Posterior cingulate gyrus (tissue), 11 donors: Measurements from ENCODE around the gene SEMA3E.
"Not testable (repeated sequence)": the region's sequence is repeated elsewhere in the genome, so short reads cannot be mapped to it uniquely, and the experiment has no call there.

ENCODE experiments used
- DNase-seq, 10 donors: peaks; one replicate each; pipeline versions ENCODE4 v3.0.0 to v3.0.0-alpha.2; 2020 to 2021; ENCODE audit warnings: mixed read lengths in 3 of 10
- intact Hi-C: fragments of 100-400 bp; cut with DNase I; formaldehyde crosslinking; loops from one replicate; pipeline ENCODE4 v1.15.1; 2023

The SEMA3E gene

DNA sequence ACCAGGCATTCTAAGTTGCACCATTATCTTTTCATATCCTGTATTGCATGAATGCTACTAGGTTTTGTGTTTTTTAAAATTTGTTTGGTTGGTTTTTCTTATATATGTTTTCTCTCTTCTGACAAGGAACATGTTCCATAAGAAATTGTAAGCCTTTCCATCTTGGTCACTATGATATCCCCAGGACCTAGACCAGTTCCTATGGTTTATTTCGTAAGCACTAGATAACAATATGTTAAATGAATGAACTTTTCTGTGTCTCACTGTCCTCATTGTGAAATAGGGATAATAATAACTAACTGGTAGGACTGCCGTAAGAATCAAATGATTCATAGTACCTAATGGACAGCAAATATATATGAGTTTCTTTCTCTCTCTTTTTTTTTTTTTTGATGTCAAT is 146.3 kb downstream of the SEMA3E start:
- intact Hi-C loops: no loop called here
- DNase-seq: no peak

GRCh38 chr7:83494683-83495082 is 154.3 kb downstream of the SEMA3E start:
- intact Hi-C loops: no loop called here
- no peak for DNase-seq

GRCh38 chr7:83492802-83493201 is 156.1 kb downstream of the SEMA3E start:
- intact Hi-C loops: no loop called here
- DNase-seq: no peak

- peak in 1 of 10 donors; percentile 20 for DNase-seq
- intact Hi-C loops: no loop called here
Measured at GRCh38 chr7:83487801-83488200, 161.1 kb downstream of the SEMA3E start.

GRCh38 chr7:83486957-83487356 is 162.0 kb downstream of the SEMA3E start:
- no peak for DNase-seq
- intact Hi-C loops: no loop called here

DNA sequence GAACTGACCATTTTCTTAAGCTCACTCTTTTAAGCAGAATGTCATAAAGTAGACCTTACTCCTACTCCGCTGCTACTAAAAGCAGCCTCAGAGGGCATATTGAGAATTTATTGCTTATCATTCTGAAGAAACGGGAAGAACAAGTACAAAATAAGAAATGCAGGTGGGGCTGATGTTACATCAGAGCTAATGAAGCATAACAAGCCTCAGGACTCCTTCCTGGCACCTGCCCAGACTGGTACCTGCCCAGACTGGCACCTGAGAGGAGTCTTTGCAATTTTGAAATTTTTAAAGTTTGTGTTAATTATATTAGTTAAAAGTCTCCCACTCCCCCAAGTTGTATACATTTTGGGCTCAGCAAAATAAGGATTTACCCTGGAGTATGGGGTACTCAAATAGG is 162.4 kb downstream of the SEMA3E start:
- intact Hi-C loops: no loop called here
- DNase-seq: no peak

DNA sequence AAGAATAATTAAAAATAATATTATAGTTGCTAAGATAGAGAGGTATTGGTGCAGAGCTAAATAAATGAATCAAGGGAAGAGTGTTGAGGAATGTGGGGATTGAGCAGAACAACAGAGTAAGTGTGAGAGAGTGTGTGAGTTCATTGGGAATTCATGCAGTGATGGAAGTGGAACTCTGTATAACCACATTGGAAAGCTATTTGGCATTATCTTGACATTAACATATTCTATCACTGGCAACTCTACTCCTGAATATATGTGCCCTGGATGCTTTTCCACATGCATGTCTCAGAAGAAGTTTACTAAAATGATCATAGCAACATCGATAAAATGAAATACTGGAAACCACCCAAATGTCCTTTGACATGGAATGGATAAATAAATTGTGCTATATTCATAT is 164.1 kb downstream of the SEMA3E start:
- no peak for DNase-seq
- intact Hi-C loops: no loop called here

GRCh38 chr7:83484266-83484665 is 164.7 kb downstream of the SEMA3E start:
- no peak for DNase-seq
- intact Hi-C loops: no loop called here

DNA sequence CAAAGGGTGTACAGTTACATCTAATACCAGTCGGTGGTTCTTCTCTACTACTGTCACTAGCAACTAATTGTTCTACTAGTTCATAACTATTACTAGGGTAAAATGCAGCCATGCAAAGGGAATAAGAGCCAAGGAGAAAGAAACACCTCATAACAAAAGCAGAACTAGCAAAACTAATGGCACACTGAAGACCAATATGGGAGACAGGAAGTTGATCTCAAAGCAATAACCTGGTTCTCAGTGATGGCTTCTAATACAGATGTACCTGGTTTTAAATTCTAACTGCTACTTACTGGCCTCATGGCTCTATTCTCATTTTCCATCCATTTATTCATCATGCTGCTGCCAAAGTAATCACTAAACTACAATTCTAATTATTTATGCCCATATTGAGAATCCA is 170.3 kb downstream of the SEMA3E start:
- DNase-seq: no peak
- intact Hi-C loops: no loop called here

GRCh38 chr7:83476511-83477050 is 172.4 kb downstream of the SEMA3E start:
- intact Hi-C loops: no loop called here
- no peak for DNase-seq

- intact Hi-C loops: no loop called here
- DNase-seq: peak in 1 of 10 donors; percentile 16
Measured at GRCh38 chr7:83475420-83475819, 173.5 kb downstream of the SEMA3E start.

GRCh38 chr7:83472376-83472775 is 176.6 kb downstream of the SEMA3E start:
- no peak for DNase-seq
- intact Hi-C loops: no loop called here

- DNase-seq: no peak
- intact Hi-C loops: no loop called here
Measured at GRCh38 chr7:83469491-83469890, 179.4 kb downstream of the SEMA3E start.

- no peak for DNase-seq
- intact Hi-C loops: no loop called here
Measured at GRCh38 chr7:83469076-83469475, 179.9 kb downstream of the SEMA3E start.

DNA sequence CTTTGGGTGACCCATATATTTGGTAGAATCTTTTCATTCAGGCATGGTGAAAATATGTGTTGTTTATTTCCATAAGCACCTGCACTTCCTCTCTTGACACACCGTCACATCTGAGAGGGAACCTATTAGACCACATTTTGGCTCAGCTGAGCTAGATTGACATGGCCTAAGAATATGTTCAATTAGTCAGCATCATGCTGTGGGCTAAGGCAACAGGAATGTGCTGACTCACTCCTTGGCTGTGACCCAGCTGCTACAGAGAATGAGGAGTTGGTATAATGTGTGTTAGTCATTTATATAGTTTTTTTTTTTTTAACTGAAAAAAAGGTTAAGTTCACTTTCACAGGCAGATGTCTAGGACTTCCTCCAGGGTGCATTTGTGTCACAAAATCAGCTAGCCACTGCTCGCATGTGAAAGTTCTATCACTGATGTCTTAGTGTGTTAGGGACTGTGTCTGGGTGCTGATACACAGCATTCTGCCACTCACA is 180.6 kb downstream of the SEMA3E start:
- DNase-seq: peak; percentile 37 to 94 (median 75)
- intact Hi-C loops: no loop called here

GRCh38 chr7:83467493-83467892 is 181.4 kb downstream of the SEMA3E start:
- DNase-seq: no peak
- intact Hi-C loops: no loop called here

DNA sequence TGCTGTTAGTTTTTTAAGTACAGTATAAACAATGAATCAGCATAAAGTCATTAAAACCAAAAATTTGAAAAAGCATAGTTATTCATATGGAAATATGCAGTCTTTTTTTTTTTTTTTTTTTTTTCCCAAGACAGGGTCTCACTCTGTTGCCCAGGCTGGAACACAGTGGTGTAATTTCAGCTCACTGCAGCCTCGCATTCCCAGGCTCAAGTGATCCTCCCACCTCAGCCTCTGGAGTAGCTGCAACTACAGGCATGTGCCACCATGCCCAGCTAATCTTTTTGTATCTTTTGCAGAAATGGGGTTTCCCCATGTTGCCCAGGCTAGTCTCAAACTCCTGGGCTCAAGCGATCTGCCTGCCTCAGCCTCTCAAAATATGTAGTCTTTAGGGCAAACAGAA is 182.0 kb downstream of the SEMA3E start:
- DNase-seq: no peak
- intact Hi-C loops: no loop called here

GRCh38 chr7:83466187-83466923 is 182.6 kb downstream of the SEMA3E start:
- no peak for DNase-seq
- intact Hi-C loops: no loop called here

DNA sequence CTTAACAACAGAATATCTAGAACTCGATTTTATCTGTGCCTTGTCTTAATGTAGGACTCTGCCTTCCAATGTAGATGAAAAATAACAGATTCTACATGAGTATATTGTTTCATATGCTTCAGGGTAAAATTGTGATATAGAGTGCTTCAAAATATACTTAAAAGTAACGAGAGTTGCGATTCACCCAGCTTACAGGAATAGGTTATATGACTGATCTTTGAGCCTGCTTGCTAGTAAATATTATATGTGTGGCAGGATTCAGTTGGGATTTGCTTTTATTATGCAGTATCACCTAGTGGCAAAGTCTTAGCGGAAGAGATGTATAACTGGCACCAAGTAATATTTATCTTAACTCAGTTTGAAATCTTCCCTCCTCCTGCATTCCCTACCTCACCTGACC is 183.3 kb downstream of the SEMA3E start:
- no peak for DNase-seq

DNA sequence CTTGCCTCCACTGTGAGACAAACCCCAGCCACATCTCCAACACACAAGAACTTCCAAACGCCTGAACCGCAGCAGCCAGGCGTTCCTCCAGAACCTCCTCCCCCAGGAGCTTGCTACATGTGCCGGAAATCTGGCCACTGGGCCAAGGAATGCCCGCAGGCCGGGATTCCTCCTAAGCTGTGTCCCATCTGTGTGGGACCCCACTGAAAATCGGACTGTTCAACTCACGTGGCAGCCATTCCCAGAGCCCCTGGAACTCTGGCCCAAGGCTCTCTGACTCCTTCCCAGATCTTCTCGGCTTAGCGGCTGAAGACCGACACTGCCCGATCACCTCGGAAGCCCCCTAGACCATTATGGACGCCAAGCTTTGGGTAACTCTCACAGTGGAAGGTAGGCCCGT is 187.1 kb downstream of the SEMA3E start:
- DNase-seq: peak in 1 of 10 donors; percentile 57

More for the DNA sequence above, 183.3 kb downstream of the SEMA3E start:
- intact Hi-C loops: no loop called here

GRCh38 chr7:83459930-83460653 is 188.8 kb downstream of the SEMA3E start:
- intact Hi-C loops: not testable (repeated sequence)

More for the DNA sequence above, 187.1 kb downstream of the SEMA3E start:
- intact Hi-C loops: not testable (repeated sequence)

More at GRCh38 chr7:83459930-83460653, 188.8 kb downstream of the SEMA3E start:
- DNase-seq: not testable (repeated sequence)
